HepG2 (cell line): ENCODE results near the gene TMEM238.

Source experiments
- BHLHE40 ChIP-seq: IDR thresholded peaks from 2 replicates; pipeline ENCODE4 v1.6.1; 2011; ENCODE audit warnings: low read length, improper control_type of control experiment
- KLF6 ChIP-seq: IDR thresholded peaks from 2 replicates; pipeline ENCODE4 v1.8.0; 2016; ENCODE audit warnings: missing biosample characterization, missing genetic modification reagents
- ZBTB8A ChIP-seq: sonication (generic); formaldehyde crosslinking; IDR thresholded peaks from 2 replicates; pipeline ENCODE4 v1.4.0; 2020; ENCODE audit warnings: mild to moderate bottlenecking, low read depth, missing genetic modification reagents, borderline replicate concordance

DNA sequence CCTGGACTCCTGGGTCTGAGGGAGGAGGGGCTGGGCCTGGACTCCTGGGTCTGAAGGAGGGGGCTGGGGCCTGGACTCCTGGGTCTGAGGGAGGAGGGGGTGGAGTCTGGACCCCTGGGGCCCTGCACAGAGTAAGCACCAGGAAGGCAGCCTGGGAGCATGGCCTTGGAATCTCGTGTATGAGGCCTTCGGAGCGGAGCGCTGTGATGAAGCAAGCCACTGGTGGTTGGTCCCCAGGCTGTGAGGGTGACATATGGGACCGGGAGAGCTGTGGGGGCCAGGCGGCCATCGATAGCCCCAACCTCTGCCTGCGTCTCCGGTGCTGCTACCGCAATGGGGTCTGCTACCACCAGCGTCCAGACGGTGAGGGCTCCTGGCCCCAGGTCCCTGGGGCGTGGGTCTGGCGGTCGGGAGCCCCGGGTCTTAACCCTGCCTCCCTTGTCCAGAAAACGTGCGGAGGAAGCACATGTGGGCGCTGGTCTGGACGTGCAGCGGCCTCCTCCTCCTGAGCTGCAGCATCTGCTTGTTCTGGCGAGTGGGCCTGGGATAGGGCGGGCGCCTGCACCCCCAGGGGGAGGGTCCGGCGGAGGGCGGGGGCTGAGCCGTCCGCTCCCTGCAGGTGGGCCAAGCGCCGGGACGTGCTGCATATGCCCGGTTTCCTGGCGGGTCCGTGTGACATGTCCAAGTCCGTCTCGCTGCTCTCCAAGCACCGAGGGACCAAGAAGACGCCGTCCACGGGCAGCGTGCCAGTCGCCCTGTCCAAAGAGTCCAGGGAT, 6.5 kb downstream of the TMEM238 start:
- TF ChIP-seq BHLHE40 (no peak), KLF6 (CRISPR knock-in tag) (no peak), ZBTB8A (CRISPR knock-in tag) (no peak)
